Measurements from ENCODE around the gene SCRN1.
"Not testable (repeated sequence)": the region's sequence is repeated elsewhere in the genome, so short reads cannot be mapped to it uniquely, and the experiment has no call there.

SCRN1 gene

DNA sequence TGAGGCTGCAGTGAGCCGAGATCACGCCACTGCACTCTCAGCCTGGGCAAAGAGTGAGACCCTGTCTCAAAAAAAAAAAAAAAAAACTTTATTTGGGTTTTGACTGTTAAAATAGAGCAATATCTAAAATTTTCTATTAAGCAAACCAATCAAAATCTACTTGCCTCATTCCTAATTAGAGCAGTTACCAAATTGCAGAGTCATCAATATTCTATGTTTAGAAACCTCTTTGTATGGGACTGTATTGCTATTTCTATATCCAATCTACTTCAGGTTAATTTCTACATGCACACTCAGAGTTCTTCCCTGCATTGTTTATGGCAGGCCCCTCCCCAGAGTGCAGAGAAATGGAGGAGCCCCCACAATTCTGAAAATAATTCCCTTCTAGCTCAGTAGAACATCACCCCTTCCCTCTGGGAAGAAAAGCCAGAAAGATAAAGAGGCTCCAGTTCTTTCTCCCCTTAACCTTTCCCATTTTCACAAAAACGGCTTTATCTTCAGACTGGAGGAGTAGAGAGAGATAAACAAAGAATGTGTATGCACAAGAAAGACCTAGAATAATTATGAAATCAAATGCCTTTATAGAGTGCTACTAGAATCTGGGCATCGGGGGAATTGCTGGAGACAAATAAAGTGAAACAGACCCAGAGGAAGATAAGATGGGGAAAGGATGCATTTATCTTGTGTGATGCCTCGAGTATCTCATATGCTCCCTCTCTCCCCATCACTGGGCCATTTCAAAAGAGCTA is 17.9 kb downstream of the SCRN1 start:
- Histone ChIP-seq H3K36me3 (ENCODE audit: insufficient read depth, low read length) (peaks cover 12% of the 10 kb centered on the region), H2AFZ (ENCODE audit: low read depth, low read length) (no peak overlapping the region), H3K27me3 (ENCODE audit: insufficient read depth, low read length) (no peaks in the 10 kb centered on the region), H3K4me3 (ENCODE audit: low read length) (no peak overlapping the region), H3K4me1 (ENCODE audit: insufficient read depth, low read length) (peaks cover 50% of the 10 kb centered on the region), H3K9me3 (ENCODE audit: low read length) (peaks cover 7% of the 10 kb centered on the region)

DNA sequence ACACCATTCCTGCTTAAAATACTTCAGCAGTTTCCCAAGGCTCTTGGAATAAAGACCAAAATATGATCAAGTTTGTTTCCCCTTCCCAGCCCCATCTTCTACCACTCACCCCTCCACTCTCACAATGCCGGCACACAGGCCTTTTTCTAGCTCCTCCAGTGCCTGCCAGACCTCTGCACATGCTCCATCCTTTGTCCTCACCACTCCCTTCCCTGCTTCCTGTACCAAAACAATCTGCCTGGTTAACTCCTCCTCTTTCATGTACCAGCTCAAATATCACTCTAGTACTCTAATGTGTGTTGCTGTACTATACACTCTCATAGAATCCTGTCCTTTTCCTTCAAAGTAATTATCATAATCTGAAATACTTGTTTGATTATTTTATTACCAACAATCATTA is 19.4 kb downstream of the SCRN1 start:
- peaks cover 19% of the 10 kb centered on the region for H3K36me3 ChIP-seq (ENCODE audit: insufficient read depth, low read length)
- peaks cover 7% of the 10 kb centered on the region for H3K9me3 ChIP-seq (ENCODE audit: low read length)
- no peaks in the 10 kb centered on the region for H3K27me3 ChIP-seq (ENCODE audit: insufficient read depth, low read length)
- H3K4me3 ChIP-seq (ENCODE audit: low read length), result no peak overlapping the region
- no peak overlapping the region for H2AFZ ChIP-seq (ENCODE audit: low read depth, low read length)
- H3K4me1 ChIP-seq (ENCODE audit: insufficient read depth, low read length), result peaks cover 35% of the 10 kb centered on the region

DNA sequence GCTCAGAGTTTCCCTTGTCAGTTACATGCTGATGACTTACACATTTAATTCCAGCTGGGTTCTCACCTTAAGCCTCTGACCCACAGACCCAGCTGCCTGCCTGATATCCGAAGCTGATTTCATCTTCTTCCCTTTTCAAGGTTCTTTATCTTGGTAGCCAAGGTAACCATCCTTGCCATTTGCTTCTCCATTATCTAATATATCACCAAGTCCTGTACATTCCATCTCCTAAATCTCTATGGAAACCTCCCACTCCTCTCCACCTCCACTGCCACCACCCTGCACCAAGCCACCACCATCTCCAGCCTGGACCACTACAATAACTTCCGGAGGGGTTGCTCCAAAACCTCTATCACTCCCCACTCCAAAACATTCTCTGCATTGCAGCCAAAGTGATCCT is 19.9 kb downstream of the SCRN1 start:
- Histone ChIP-seq H3K36me3 (ENCODE audit: insufficient read depth, low read length) (peaks cover 19% of the 10 kb centered on the region), H3K9me3 (ENCODE audit: low read length) (peaks cover 7% of the 10 kb centered on the region), H3K4me1 (ENCODE audit: insufficient read depth, low read length) (peaks cover 31% of the 10 kb centered on the region), H3K27me3 (ENCODE audit: insufficient read depth, low read length) (no peaks in the 10 kb centered on the region), H2AFZ (ENCODE audit: low read depth, low read length) (no peak overlapping the region), H3K4me3 (ENCODE audit: low read length) (no peak overlapping the region)

DNA sequence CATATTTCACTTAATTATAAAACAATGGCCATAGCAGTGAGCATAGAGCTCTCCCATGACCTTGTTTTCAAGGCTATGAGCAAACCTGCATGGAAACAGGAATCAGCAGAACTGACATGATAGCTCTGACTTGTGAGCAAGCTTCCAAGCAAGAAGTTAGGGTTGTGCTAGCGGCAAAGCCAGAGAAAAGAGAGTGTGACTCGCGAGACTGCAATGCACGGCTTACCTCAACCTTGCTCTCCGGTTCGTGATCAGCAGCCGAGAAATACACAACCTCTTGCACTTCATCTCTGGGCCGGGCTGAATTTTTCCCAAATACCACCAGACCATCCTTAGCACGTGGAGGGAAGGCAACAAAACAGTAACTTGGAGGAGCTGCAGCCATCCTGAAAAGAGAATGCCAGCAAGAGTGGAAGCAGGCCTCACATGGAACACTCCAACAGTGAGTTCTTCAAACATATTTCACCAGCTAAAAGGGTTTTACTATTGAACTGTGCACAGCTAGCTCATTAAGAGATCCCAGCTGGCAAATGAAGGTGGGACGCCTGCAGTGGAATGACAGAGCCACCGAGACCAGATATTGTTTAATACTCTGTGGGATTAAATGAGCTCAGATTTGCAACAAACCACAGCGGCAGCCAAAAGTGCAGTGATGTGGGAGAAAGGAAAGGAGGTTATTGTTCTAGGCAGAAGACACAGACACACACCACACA is 20.8 kb downstream of the SCRN1 start:
- Histone ChIP-seq H2AFZ (ENCODE audit: low read depth, low read length) (no peak overlapping the region), H3K36me3 (ENCODE audit: insufficient read depth, low read length) (peaks cover 21% of the 10 kb centered on the region), H3K27me3 (ENCODE audit: insufficient read depth, low read length) (no peaks in the 10 kb centered on the region), H3K9me3 (ENCODE audit: low read length) (peaks cover 7% of the 10 kb centered on the region), H3K4me3 (ENCODE audit: low read length) (no peak overlapping the region), H3K4me1 (ENCODE audit: insufficient read depth, low read length) (peaks cover 31% of the 10 kb centered on the region)

DNA sequence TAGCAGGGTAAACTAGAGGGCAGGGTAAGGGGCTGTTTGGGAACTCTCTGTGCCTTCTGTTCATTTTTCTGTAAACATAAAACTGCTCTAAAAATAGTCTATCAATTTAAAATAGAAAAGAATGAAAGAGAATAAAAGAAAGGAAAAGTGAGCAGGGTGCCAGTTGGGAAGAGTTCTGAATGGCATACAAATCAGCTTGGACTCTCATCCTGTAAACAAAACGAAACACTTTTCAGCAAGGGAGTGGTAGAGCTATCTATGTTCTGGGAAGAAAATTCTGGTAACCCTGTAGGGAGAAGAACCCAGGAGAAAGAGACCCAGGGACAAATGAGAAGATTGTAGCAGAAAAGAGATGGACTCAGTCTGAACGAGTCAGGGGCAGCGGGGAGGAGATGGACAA is 24.6 kb downstream of the SCRN1 start:
- peaks cover 10% of the 10 kb centered on the region for H3K9me3 ChIP-seq (ENCODE audit: low read length)
- H3K36me3 ChIP-seq (ENCODE audit: insufficient read depth, low read length), result peaks cover 29% of the 10 kb centered on the region
- H3K27me3 ChIP-seq (ENCODE audit: insufficient read depth, low read length), result no peaks in the 10 kb centered on the region
- no peak overlapping the region for H3K4me3 ChIP-seq (ENCODE audit: low read length)
- H3K4me1 ChIP-seq (ENCODE audit: insufficient read depth, low read length), result peaks cover 15% of the 10 kb centered on the region
- no peak overlapping the region for H2AFZ ChIP-seq (ENCODE audit: low read depth, low read length)

DNA sequence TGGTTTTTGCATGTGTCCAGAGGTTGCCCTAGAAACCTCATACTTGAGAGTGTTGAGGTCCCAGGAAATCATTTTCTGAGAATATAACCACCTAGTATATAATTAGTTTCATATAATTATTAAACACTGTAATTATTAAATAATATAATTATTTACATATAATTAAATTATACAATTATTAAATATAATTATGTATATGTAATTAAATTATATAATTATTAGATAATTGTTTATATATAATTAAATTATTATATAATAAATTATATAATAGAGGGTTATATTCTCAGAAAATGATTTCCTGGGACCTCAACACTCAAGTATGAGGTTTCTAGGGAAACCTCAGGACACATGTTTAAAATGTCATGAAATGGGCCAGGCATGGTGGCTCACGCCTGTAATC is 27.6 kb downstream of the SCRN1 start:
- Histone ChIP-seq H3K9me3 (ENCODE audit: low read length) (peaks cover 5% of the 10 kb centered on the region), H3K36me3 (ENCODE audit: insufficient read depth, low read length) (peaks cover 31% of the 10 kb centered on the region), H3K27me3 (ENCODE audit: insufficient read depth, low read length) (no peaks in the 10 kb centered on the region), H3K4me1 (ENCODE audit: insufficient read depth, low read length) (no peaks in the 10 kb centered on the region), H3K4me3 (ENCODE audit: low read length) (no peak overlapping the region), H2AFZ (ENCODE audit: low read depth, low read length) (no peak overlapping the region)

DNA sequence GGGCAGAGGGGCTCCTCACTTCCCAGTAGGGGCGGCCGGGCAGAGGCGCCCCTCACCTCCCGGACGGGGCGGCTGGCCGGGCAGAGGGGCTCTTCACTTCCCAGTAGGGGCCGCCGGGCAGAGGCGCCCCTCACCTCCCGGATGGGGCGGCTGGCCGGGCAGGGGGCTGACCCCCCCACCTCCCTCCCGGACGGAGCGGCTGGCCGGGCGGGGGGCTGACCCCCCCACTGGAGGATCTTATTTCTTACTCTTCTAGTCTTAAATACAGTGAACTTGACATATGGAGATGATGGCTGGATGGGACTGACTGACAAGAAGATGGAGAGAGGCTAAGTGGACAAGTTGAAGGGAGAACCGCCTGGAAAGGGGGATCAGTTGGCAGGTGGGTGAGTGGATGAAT is 28.0 kb downstream of the SCRN1 start:
- not testable (repeated sequence) for H3K4me1 ChIP-seq (ENCODE audit: insufficient read depth, low read length); H2AFZ ChIP-seq (ENCODE audit: low read depth, low read length); H3K4me3 ChIP-seq (ENCODE audit: low read length); H3K9me3 ChIP-seq (ENCODE audit: low read length); H3K27me3 ChIP-seq (ENCODE audit: insufficient read depth, low read length)
- H3K36me3 ChIP-seq (ENCODE audit: insufficient read depth, low read length), result peaks cover 30% of the 10 kb centered on the region

DNA sequence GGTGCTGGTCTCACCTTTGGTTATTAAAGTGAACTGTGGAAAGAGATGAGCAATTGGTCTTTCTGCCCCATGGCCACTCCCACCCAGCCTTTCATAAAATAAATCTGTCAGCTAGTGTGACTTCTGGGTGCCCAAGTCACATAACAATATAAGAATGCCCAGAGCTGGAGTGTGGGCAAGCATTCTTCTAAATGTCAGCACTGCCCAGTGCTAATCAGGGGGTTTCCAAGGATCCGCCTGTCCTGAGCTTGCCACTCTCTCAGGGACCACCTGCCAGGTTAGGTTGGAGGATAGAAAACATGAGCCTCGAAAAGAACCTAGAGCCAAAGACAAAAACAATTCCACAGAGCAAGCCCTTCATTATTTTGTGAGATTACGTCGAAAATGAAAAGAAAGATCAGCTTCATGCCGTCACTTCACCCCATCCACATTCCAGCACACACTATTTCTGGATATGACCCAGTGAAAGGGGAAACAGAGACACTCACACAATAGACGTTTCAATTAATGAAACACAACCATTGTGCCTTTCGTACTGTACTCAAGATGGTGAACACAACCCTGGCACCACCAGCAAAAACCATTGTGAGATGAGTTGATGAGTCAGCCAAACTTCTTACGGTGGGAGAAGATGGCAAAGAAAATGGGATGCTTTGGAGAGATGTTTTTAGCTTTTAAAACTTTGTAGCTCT is 30.8 kb downstream of the SCRN1 start:
- H3K36me3 ChIP-seq (ENCODE audit: insufficient read depth, low read length), result peaks cover 38% of the 10 kb centered on the region
- peaks cover 3% of the 10 kb centered on the region for H3K4me1 ChIP-seq (ENCODE audit: insufficient read depth, low read length)
- H2AFZ ChIP-seq (ENCODE audit: low read depth, low read length), result no peak overlapping the region
- peaks cover 5% of the 10 kb centered on the region for H3K9me3 ChIP-seq (ENCODE audit: low read length)
- H3K27me3 ChIP-seq (ENCODE audit: insufficient read depth, low read length), result no peaks in the 10 kb centered on the region
- no peak overlapping the region for H3K4me3 ChIP-seq (ENCODE audit: low read length)

DNA sequence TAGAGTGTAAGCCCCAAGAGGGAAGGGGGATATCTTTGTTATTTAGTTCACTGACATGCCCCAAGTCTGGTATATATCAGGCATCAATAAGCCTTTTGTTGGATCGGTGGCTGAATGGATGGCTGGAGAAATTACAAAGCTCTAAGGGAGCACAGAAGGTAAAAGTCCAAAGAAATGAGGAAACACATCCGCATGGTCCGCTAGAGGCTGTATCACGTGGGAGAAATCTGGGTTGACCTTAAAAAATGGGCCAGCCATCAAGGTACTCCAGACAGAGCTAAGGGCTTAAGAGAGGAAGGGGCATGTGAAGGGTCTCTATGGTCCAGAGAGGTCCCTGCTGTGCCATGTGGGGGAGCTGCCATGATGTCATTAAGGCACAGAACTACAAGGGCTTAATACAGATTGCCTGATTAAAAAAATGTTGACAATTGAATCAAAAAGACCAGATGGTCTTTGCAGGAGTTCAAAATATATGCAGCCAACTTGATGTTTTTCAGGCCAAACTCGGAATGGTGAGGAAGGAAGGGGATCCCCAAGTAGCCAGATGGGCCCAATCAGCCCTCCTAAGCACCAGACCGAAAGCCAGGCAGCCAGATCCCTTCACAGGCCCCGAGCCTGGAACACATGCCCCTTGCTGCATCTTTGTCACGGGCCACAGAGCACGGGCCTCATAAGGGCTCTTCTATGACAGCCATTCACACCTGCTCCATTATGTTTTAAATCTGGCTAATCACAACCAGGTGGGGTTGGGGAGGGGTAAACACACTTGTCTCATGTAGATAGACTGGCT is 31.9 kb downstream of the SCRN1 start:
- Histone ChIP-seq H3K4me3 (ENCODE audit: low read length) (no peak overlapping the region), H3K36me3 (ENCODE audit: insufficient read depth, low read length) (peaks cover 42% of the 10 kb centered on the region), H3K4me1 (ENCODE audit: insufficient read depth, low read length) (peaks cover 3% of the 10 kb centered on the region), H3K27me3 (ENCODE audit: insufficient read depth, low read length) (no peaks in the 10 kb centered on the region), H3K9me3 (ENCODE audit: low read length) (peaks cover 5% of the 10 kb centered on the region), H2AFZ (ENCODE audit: low read depth, low read length) (no peak overlapping the region)

DNA sequence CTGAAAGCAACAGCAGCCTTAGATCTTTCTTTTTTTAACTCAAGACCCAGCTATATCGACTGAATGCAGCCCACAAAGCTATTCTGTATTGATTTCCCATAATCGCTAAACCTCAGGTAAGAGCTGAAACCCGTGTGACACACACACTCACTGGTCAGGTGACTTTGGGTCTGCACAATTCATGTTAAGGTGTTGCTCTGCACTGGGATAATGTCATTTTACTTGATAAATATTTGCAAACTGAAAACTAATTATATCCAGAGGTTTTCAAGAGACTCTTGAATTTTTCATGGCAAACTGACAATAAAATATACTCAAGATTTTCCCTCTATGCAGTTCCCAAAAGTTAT is 33.1 kb downstream of the SCRN1 start:
- peaks cover 2% of the 10 kb centered on the region for H3K9me3 ChIP-seq (ENCODE audit: low read length)
- H2AFZ ChIP-seq (ENCODE audit: low read depth, low read length), result no peak overlapping the region
- peaks cover 3% of the 10 kb centered on the region for H3K4me1 ChIP-seq (ENCODE audit: insufficient read depth, low read length)
- H3K36me3 ChIP-seq (ENCODE audit: insufficient read depth, low read length), result peaks cover 54% of the 10 kb centered on the region
- H3K4me3 ChIP-seq (ENCODE audit: low read length), result no peak overlapping the region
- no peaks in the 10 kb centered on the region for H3K27me3 ChIP-seq (ENCODE audit: insufficient read depth, low read length)

DNA sequence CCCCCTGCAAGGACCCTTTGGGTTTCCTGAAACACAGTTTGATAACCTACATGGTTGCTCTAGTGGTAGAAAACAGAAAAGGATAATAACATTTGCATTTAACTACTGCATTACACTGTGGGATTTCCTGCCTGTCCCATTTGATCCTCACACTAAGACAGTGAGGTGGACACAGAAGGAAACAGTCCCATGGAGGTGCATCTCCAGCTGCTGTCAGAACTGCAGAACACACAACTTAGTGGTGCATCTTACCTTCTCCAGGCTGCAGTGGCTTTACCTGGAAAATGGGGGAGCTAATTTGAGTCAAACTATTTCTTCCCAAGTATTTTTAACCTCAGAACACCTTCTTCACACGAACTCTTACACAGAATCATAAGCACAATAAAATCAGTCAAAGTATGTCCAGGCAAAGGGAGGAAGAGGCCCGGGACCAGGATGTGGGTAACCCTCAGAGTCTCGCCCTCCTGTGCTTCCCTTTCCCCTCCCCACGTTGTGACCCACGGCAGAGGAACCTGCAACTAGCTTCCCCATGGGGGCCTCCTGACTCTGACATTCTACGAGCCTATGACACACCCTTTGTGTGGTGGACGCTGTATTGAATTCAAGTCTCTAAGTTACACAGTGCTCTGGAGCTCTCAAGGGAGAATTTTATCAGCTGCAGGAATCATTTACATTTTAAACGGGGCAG is 33.7 kb downstream of the SCRN1 start:
- no peak overlapping the region for H3K4me3 ChIP-seq (ENCODE audit: low read length)
- H3K36me3 ChIP-seq (ENCODE audit: insufficient read depth, low read length), result peaks cover 60% of the 10 kb centered on the region
- H3K27me3 ChIP-seq (ENCODE audit: insufficient read depth, low read length), result no peaks in the 10 kb centered on the region
- H2AFZ ChIP-seq (ENCODE audit: low read depth, low read length), result no peak overlapping the region
- H3K4me1 ChIP-seq (ENCODE audit: insufficient read depth, low read length), result peaks cover 3% of the 10 kb centered on the region
- H3K9me3 ChIP-seq (ENCODE audit: low read length), result peaks cover 7% of the 10 kb centered on the region

DNA sequence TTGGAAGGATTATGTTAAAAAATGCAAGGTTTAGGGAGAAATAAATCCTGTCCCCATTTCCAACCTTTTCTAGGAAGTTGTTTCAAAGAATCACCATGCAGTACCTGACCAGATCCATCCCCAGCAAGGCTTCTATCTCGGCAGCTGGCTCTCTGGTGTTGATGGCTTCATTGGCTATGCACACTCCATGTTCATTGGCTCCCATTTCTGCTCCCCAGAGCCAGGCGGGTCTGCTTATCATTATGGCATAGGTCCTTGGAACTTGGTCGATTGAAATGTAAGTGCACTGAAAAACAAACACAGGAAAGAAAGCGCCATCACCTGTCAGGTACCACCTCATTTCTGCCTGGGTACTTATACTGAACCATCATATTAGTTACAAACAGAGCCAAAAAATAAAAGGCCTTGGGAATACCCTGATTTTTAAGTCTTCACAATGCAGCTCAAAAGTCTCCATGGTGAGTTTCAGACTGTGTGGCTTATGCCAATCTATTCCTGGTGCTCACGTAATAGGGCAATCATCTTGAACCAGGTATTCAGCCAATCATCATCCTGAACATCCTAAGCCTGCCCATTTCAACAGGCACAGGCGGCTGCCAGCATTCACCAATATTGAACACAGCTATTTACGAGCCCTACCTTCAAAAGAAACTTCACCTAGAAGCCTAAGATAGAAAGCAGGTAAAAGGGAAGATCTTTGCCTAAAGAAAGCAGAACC is 34.4 kb downstream of the SCRN1 start:
- Histone ChIP-seq H3K36me3 (ENCODE audit: insufficient read depth, low read length) (peaks cover 65% of the 10 kb centered on the region), H3K27me3 (ENCODE audit: insufficient read depth, low read length) (no peaks in the 10 kb centered on the region), H3K9me3 (ENCODE audit: low read length) (peaks cover 10% of the 10 kb centered on the region), H3K4me3 (ENCODE audit: low read length) (no peak overlapping the region), H3K4me1 (ENCODE audit: insufficient read depth, low read length) (peaks cover 3% of the 10 kb centered on the region), H2AFZ (ENCODE audit: low read depth, low read length) (no peak overlapping the region)
